Vagina (tissue), 2 donors: ENCODE data around the gene SH3RF1. TPM values are rescaled to one million over a fixed set of nuclear protein-coding genes. Genes with fewer than 3 reads are reported as not detected.

Source experiments
- DNase-seq, 2 donors: peaks; one replicate each; pipeline ENCODE4 v3.0.0-alpha.2; 2017; ENCODE audit errors: extremely low spot score in 2 of 2
- H3K27ac ChIP-seq: fragments of 200-600 bp; sonication (generic); one replicate; pipeline ENCODE4 v1.5.1; 2019
- H3K27me3 ChIP-seq: fragments of 200-600 bp; sonication (generic); one replicate; pipeline ENCODE4 v1.5.1; 2019
- H3K36me3 ChIP-seq, 2 donors: fragments of 200-600 bp; sonication (generic); one replicate each; pipeline ENCODE4 v1.5.1; 2017 to 2019
- H3K4me1 ChIP-seq: fragments of 200-600 bp; sonication (generic); one replicate; pipeline ENCODE4 v1.5.1; 2019
- H3K4me3 ChIP-seq, 2 donors: fragments of 200-600 bp; sonication (generic); 1 replicate in 1 of 2; 2 replicates in 1 of 2; pipeline ENCODE4 v1.5.1; 2016 to 2019
- H3K9me3 ChIP-seq: fragments of 200-600 bp; sonication (generic); one replicate; pipeline ENCODE4 v1.5.1; 2019
- POLR2A ChIP-seq, 2 donors: fragments of 450-650 bp; IDR thresholded peaks; one replicate each; pipeline ENCODE4 v1.6.1; 2017; ENCODE audit warnings: antibody characterized with exemption in 2 of 2, mild to moderate bottlenecking in 2 of 2, moderate library complexity in 2 of 2
- POLR2AphosphoS5 ChIP-seq, 2 donors: sonication (generic); formaldehyde crosslinking; IDR thresholded peaks; one replicate each; pipeline ENCODE4 v1.9.0; 2017; ENCODE audit warnings: antibody characterized with exemption in 2 of 2, mild to moderate bottlenecking in 2 of 2, low read depth in 1 of 2; ENCODE audit not compliant: insufficient read depth in 1 of 2
- intact Hi-C: fragments of 100-400 bp; cut with DNase I; formaldehyde crosslinking; loops from one replicate; pipeline ENCODE4 v1.15.1; 2023
- total RNA-seq: library from RNA; depleted of rRNA; stranded (reverse); fragments of >200 nt; gene quantifications from one replicate; pipeline ENCODE4 v1.2.3, GENCODE V29; 2016
- TF ChIP-seq, protein P1 (sequence below), 3 experiments: fragments of 450-650 bp in 2 of 3; fragments of 200-600 bp in 1 of 3; sonication (generic) in 1 of 3; IDR thresholded peaks; one replicate each; pipeline ENCODE4 v1.5.1; 2017 to 2019; ENCODE audit warnings: antibody characterized with exemption in 3 of 3, mild to moderate bottlenecking in 2 of 3, moderate library complexity in 2 of 3

The SH3RF1 gene
- total RNA-seq, 1 donor from 2014 or later = 16.0 TPM

DNA sequence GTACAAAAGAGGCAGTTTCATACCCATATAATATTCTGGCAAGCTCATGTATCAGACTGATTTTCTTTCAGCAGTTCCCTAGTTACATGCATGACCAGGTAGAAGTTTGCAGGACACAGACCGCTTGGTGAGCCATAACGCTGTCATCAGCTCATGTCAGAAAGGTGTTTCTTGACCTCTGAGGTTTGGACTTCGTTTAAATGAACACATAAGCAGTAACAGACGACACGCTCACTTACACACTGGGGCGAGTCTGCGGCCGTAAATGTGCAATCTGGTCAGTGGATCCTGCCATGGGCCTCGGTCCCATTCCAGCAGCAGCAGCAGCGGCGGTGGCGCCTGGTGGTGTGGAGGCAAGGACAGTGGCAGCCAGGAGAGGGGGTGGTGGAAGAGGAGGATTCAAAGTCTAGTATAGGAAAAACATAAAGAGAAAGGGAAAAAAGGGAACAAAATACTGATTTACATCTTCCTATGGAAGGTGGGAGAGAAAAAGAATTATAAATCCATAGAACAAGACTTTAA, 148.8 kb downstream of the SH3RF1 start:
- TF ChIP-seq POLR2A (IDR thresholded peaks at IDR 0.05) (no peak), POLR2AphosphoS5 (IDR thresholded peaks at IDR 0.05; ENCODE audit: insufficient read depth in 1 of 2, low read depth in 1 of 2) (no peak)
- TF ChIP-seq, protein P1, sequence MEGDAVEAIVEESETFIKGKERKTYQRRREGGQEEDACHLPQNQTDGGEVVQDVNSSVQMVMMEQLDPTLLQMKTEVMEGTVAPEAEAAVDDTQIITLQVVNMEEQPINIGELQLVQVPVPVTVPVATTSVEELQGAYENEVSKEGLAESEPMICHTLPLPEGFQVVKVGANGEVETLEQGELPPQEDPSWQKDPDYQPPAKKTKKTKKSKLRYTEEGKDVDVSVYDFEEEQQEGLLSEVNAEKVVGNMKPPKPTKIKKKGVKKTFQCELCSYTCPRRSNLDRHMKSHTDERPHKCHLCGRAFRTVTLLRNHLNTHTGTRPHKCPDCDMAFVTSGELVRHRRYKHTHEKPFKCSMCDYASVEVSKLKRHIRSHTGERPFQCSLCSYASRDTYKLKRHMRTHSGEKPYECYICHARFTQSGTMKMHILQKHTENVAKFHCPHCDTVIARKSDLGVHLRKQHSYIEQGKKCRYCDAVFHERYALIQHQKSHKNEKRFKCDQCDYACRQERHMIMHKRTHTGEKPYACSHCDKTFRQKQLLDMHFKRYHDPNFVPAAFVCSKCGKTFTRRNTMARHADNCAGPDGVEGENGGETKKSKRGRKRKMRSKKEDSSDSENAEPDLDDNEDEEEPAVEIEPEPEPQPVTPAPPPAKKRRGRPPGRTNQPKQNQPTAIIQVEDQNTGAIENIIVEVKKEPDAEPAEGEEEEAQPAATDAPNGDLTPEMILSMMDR (IDR thresholded peaks at IDR 0.05) = no peak
- intact Hi-C loops = no loop called here

DNA sequence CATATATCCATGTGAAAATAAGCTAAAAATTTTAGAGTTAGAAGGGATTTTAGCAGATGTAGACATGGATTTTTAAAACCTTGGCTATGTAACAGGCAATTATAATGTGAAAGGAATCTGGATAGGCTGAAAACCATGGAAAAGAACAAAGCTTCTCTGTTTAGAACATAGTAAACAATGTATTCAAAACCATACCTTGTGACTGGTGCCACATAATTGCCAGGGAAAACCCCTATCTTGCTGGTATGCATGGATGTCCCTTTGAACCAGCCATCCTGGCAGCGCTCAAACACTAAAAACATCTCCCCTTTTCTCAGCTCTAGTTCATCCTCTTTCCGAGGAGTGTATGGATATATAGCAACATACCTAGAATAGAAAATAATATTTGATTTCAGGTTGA, 150.1 kb downstream of the SH3RF1 start:
- intact Hi-C loops = no loop called here
- no peak for DNase-seq
- Histone ChIP-seq H3K9me3 (no peaks in the 10 kb centered on the region), H3K27ac (no peak overlapping the region), H3K36me3 (peaks cover 0 to 18% of the 10 kb centered on the region in 2 donors), H3K4me3 (no peak overlapping the region), H3K4me1 (no peaks in the 10 kb centered on the region), H3K27me3 (no peaks in the 10 kb centered on the region)
- TF ChIP-seq POLR2AphosphoS5 (IDR thresholded peaks at IDR 0.05; ENCODE audit: insufficient read depth in 1 of 2, low read depth in 1 of 2) (no peak), POLR2A (IDR thresholded peaks at IDR 0.05) (no peak)
- TF ChIP-seq, protein P1 (IDR thresholded peaks at IDR 0.05) = no peak

More for the DNA sequence above, 148.8 kb downstream of the SH3RF1 start:
- no peaks in the 10 kb centered on the region for H3K9me3 ChIP-seq
- DNase-seq = no peak
- H3K4me1 ChIP-seq = no peaks in the 10 kb centered on the region
- H3K4me3 ChIP-seq = no peak overlapping the region
- no peaks in the 10 kb centered on the region for H3K27me3 ChIP-seq
- H3K36me3 ChIP-seq = peaks cover 0 to 8% of the 10 kb centered on the region in 2 donors
- no peak overlapping the region for H3K27ac ChIP-seq

DNA sequence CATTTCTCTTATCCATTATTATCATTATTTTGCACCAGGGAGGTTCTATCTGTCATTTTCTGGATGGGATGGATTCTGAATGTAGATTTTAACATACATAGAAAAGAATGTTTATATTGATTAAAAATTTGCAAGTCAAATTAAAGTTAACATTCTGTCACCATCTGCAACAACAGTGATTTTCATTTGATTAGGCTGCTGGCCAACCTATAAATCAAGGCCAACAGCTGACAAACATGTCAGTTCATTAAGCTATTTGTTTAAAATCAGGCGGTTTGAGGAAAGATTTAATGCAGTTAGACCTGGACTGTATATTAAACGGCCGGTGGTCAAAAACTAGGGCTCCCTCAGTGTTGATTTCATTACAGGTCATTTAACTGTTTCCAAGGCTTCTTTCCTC, 151.2 kb downstream of the SH3RF1 start:
- TF ChIP-seq POLR2AphosphoS5 (IDR thresholded peaks at IDR 0.05; ENCODE audit: insufficient read depth in 1 of 2, low read depth in 1 of 2) = no peak
- no peak for TF ChIP-seq POLR2A (IDR thresholded peaks at IDR 0.05)
- TF ChIP-seq, protein P1 (IDR thresholded peaks at IDR 0.05) = no peak
- intact Hi-C loops = no loop called here
- no peak for DNase-seq
- no peak overlapping the region for H3K27ac ChIP-seq
- peaks cover 0 to 26% of the 10 kb centered on the region in 2 donors for H3K36me3 ChIP-seq
- H3K4me3 ChIP-seq = no peak overlapping the region
- no peaks in the 10 kb centered on the region for H3K27me3 ChIP-seq
- H3K9me3 ChIP-seq = no peaks in the 10 kb centered on the region
- no peaks in the 10 kb centered on the region for H3K4me1 ChIP-seq

DNA sequence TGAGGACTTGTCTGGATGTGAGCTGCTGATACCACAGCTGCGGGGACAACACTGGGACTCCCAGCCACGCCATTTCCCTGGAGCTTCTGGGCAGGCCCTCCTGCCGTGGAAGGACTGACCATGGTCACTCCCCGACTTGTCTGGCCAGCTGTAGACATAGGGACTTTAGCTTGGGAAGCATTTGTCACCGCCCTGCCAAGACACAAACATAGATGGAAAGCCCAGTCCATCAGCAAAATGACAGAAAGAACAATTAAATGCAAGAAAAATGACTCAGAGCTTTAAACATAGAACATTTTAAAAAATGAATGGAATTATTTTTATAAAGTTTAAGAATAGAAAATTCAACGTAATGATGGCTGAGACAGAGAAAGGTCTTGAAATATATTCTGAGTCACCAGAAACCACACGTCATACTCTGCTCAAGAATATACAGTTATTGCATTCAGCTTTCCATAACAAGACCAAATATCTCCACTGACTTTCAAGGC, 153.1 kb downstream of the SH3RF1 start:
- Histone ChIP-seq H3K9me3 (no peaks in the 10 kb centered on the region), H3K27ac (no peak overlapping the region), H3K4me3 (no peak overlapping the region), H3K4me1 (no peaks in the 10 kb centered on the region), H3K27me3 (no peaks in the 10 kb centered on the region), H3K36me3 (peaks cover 0 to 33% of the 10 kb centered on the region in 2 donors)
- intact Hi-C loops = no loop called here
- no peak for DNase-seq
- TF ChIP-seq POLR2AphosphoS5 (IDR thresholded peaks at IDR 0.05; ENCODE audit: insufficient read depth in 1 of 2, low read depth in 1 of 2) = no peak
- TF ChIP-seq, protein P1 (IDR thresholded peaks at IDR 0.05) = no peak
- TF ChIP-seq POLR2A (IDR thresholded peaks at IDR 0.05) = no peak

DNA sequence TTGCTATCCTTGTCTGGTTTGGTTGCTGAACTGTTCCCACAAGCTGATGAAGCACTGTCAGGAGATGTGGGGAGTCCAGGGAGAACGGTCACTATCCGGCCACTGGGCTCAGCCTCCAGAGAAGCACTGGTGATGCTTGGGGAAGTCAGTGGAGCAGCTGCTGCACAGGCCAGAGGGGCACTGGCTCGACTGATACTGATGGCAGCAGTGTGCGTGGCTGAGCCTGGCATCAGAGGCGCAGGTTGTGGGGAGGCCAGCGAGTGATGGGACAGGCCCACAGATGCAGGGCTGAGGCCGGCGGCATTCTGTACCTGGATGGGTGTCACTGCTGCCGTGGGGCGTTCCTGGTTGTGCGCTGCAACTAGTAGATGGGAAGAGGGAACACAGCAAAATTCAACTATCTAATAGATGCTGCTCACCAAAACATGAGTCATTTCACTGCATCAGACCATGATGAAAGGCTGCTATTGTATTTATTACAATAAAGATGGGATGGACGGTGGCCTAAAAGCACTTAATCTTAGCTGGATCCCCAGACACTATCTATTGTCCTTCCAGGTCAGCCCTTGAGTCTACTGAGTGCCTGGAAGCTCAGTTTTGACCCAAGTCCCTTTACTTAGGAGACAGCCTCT, 154.4 kb downstream of the SH3RF1 start:
- Histone ChIP-seq H3K27me3 (no peaks in the 10 kb centered on the region), H3K36me3 (peaks cover 0 to 33% of the 10 kb centered on the region in 2 donors), H3K27ac (no peak overlapping the region), H3K4me3 (no peak overlapping the region), H3K4me1 (no peaks in the 10 kb centered on the region), H3K9me3 (no peaks in the 10 kb centered on the region)
- TF ChIP-seq POLR2A (IDR thresholded peaks at IDR 0.05) = no peak
- no peak for DNase-seq
- intact Hi-C loops = no loop called here
